CD4-positive, CD25-positive, alpha-beta regulatory T cell (primary cell): ENCODE results near the gene SLCO3A1. TPM values are rescaled to one million over a fixed set of nuclear protein-coding genes. Genes with fewer than 3 reads are reported as not detected.
A peak's percentile ranks its signal among the peaks of the same experiment; 100 is the strongest.

Experiments
- ATAC-seq, 2 donors: fragments of 150-1000 bp; cut with Tn5 transposase; one replicate each; pipeline ENCODE4 v1.10.0; 2021; ENCODE audit warnings: low read depth in 2 of 2, moderate number of reproducible peaks in 2 of 2, moderate library complexity in 1 of 2
- DNase-seq, 3 donors: peaks; one replicate each; pipeline versions ENCODE4 v3.0.0 to v3.0.0-alpha.2; 2012 to 2022; ENCODE audit warnings: mixed read lengths in 1 of 3
- H3K27ac ChIP-seq: one replicate; pipeline ENCODE4 v1.7.0; 2013; ENCODE audit warnings: mild to moderate bottlenecking, low read length; ENCODE audit not compliant: insufficient read depth, poor library complexity, severe bottlenecking
- H3K27me3 ChIP-seq: one replicate; pipeline ENCODE4 v1.7.0; 2013; ENCODE audit warnings: low read length; ENCODE audit not compliant: control insufficient read depth, insufficient read depth
- H3K36me3 ChIP-seq: one replicate; pipeline ENCODE4 v1.7.0; 2013; ENCODE audit warnings: mild to moderate bottlenecking, low read length, moderate library complexity; ENCODE audit not compliant: control insufficient read depth, insufficient read depth
- H3K4me1 ChIP-seq: 2 replicates; pipeline ENCODE4 v1.7.0; 2013; ENCODE audit warnings: mild to moderate bottlenecking, low read length; ENCODE audit not compliant: insufficient read depth, control insufficient read depth, poor library complexity, severe bottlenecking
- H3K4me3 ChIP-seq: one replicate; pipeline ENCODE4 v1.7.0; 2013; ENCODE audit warnings: low read depth, mild to moderate bottlenecking, low read length, moderate library complexity
- H3K9me3 ChIP-seq, 2 experiments: 1 replicate in 1 of 2; 2 replicates in 1 of 2; pipeline ENCODE4 v1.7.0; 2013; ENCODE audit warnings: low read length in 2 of 2, mild to moderate bottlenecking in 1 of 2, moderate library complexity in 1 of 2; ENCODE audit not compliant: control insufficient read depth in 2 of 2
- H3K27ac Mint-ChIP-seq, 3 donors: one replicate each; pipeline ENCODE4 v1.8.0; 2020 to 2022; ENCODE audit warnings: mild to moderate bottlenecking in 3 of 3, mixed read lengths in 3 of 3, moderate library complexity in 2 of 3
- H3K27me3 Mint-ChIP-seq: one replicate; pipeline ENCODE4 v1.8.0; 2022; ENCODE audit warnings: mild to moderate bottlenecking, mixed read lengths
- H3K36me3 Mint-ChIP-seq: one replicate; pipeline ENCODE4 v1.8.0; 2020; ENCODE audit warnings: mixed read lengths
- H3K4me1 Mint-ChIP-seq, 4 donors: one replicate each; pipeline ENCODE4 v1.8.0; 2020 to 2022; ENCODE audit warnings: mixed read lengths in 4 of 4, mild to moderate bottlenecking in 1 of 4
- H3K4me3 Mint-ChIP-seq, 4 donors: one replicate each; pipeline ENCODE4 v1.8.0; 2020 to 2022; ENCODE audit warnings: mild to moderate bottlenecking in 4 of 4, mixed read lengths in 4 of 4, moderate library complexity in 3 of 4
- H3K9me3 Mint-ChIP-seq, 7 donors: one replicate each; pipeline ENCODE4 v1.8.0; 2020 to 2022; ENCODE audit warnings: mixed read lengths in 7 of 7, mild to moderate bottlenecking in 3 of 7, moderate library complexity in 2 of 7
- polyA plus RNA-seq, 4 donors: library from polyadenylated mRNA; unstranded; fragments of 300-500 nt; fragmentation: Illumina TruSeq; gene quantifications; one replicate each; pipeline ENCODE4 v1.2.3, GENCODE V29; 2021
- total RNA-seq: library from RNA; stranded (reverse); gene quantifications from one replicate; pipeline ENCODE4 v1.2.3, GENCODE V29; 2022

SLCO3A1 gene
- total and polyA plus RNA-seq, 5 donors from 2014 or later = 20.1 to 63.7 (median 38.1) TPM

DNA sequence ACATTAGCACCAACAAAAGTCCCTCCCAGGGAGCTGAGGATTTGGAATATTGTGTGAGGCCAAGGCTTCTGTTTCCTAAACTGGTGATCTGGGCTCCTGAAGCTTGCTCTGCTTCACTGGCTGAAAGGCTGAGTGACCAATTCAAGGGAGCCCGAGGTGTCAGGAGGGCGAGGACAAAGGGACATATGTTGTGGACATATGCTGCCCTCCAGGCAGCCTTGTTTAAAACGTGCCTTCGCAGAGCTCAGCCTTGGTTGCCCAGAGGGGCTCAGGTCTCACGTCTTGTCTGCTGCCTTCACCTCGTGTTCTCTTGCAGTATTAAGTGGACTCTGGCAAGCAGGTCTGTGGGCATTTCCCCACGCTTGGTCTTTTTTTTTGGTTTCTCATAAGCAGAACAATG lies 7.0 kb downstream of the SLCO3A1 start:
- peak overlapping the region in 1 of 3 donors; percentile 41 for H3K27ac Mint-ChIP-seq
- peaks cover 4% of the 10 kb centered on the region for H3K36me3 Mint-ChIP-seq
- Histone ChIP-seq H3K27me3 (no peaks in the 10 kb centered on the region), H3K4me1 (peaks cover 85% of the 10 kb centered on the region), H3K27ac (no peak overlapping the region), H3K9me3 (no peaks in the 10 kb centered on the region), H3K36me3 (no peaks in the 10 kb centered on the region), H3K4me3 (no peak overlapping the region)
- ATAC-seq (no peak), DNase-seq (no peak)
- no peak overlapping the region for H3K4me3 Mint-ChIP-seq
- H3K9me3 Mint-ChIP-seq = no peaks in the 10 kb centered on the region
- peaks cover 12 to 95% (median 69%) of the 10 kb centered on the region in 4 donors for H3K4me1 Mint-ChIP-seq
- no peaks in the 10 kb centered on the region for H3K27me3 Mint-ChIP-seq

DNA sequence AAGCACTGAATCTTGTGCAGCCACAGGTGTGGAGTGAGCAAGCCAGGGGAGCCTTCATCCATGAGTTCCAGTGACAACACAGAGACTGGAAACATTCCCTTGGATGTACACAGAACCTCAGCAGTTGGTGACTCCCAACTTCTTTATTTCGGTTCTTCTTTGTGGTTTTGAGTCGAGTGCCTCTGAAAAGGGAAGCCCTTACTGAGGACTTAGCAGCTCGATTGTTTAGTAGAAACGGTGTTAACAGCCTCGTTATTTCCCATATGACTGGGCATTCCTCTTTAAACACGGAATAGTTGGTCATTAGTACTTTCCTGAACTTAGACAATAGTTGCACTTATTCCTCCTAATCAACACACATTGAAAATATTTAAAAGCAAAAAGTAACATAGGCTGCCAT lies 7.7 kb downstream of the SLCO3A1 start:
- peak overlapping the region; percentile 0 for H3K4me3 ChIP-seq
- no peak overlapping the region for H3K27ac ChIP-seq
- no peak for ATAC-seq
- Mint-ChIP-seq H3K27me3 (no peaks in the 10 kb centered on the region), H3K4me3 (peak overlapping the region in 1 of 4 donors; percentile 2), H3K36me3 (peaks cover 4% of the 10 kb centered on the region), H3K9me3 (no peaks in the 10 kb centered on the region), H3K4me1 (peaks cover 16 to 96% (median 70%) of the 10 kb centered on the region in 4 donors), H3K27ac (peak overlapping the region in 1 of 3 donors; percentile 41)
- no peaks in the 10 kb centered on the region for H3K9me3 ChIP-seq
- no peaks in the 10 kb centered on the region for H3K36me3 ChIP-seq
- no peak for DNase-seq
- H3K4me1 ChIP-seq = peaks cover 82% of the 10 kb centered on the region
- no peaks in the 10 kb centered on the region for H3K27me3 ChIP-seq

- Histone ChIP-seq H3K36me3 (no peaks in the 10 kb centered on the region), H3K4me1 (peaks cover 80% of the 10 kb centered on the region), H3K9me3 (no peaks in the 10 kb centered on the region), H3K4me3 (no peak overlapping the region), H3K27ac (no peak overlapping the region), H3K27me3 (no peaks in the 10 kb centered on the region)
- no peaks in the 10 kb centered on the region for H3K9me3 Mint-ChIP-seq
- no peaks in the 10 kb centered on the region for H3K27me3 Mint-ChIP-seq
- peak overlapping the region in 1 of 4 donors; percentile 73 for H3K4me3 Mint-ChIP-seq
- H3K36me3 Mint-ChIP-seq = peaks cover 4% of the 10 kb centered on the region
- peak overlapping the region in 1 of 3 donors; percentile 71 for H3K27ac Mint-ChIP-seq
- ATAC-seq = no peak
- H3K4me1 Mint-ChIP-seq = peaks cover 15 to 96% (median 63%) of the 10 kb centered on the region in 4 donors
- no peak for DNase-seq
These were observed 9.5 kb downstream of the SLCO3A1 start for GRCh38 chr15:91862891-91863504.

DNA sequence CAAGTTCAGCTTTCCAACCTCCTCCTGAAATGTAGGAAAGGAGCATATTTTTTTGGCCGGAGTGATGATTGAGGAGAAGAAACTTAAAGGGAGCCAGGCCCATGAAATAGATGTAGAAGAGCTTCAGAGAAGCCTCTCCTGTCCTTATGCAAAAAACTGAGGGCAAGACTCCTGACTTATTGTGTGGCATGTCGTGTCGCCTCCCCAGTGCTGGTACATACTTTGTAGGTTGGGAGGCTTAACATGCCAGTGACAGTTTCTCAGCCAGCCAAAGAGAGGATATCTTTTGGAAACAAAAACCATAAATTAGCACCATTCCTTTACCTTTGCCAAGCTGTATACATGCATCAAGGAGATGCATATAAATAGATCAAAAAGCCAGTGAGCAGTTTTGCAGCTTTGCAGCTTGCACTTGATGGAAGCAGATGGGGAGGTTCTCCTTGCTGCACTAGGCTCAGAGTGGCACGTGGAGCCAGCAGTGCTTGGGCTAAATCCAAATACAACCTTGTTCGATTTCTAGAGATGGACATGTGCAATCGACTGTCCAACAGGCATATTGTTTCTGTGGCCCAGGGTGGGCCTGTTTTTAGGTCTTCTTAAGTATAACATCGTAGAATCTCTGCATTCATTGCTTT lies 10.2 kb downstream of the SLCO3A1 start:
- Histone ChIP-seq H3K9me3 (no peaks in the 10 kb centered on the region), H3K27ac (no peak overlapping the region), H3K4me3 (no peak overlapping the region), H3K27me3 (no peaks in the 10 kb centered on the region), H3K36me3 (no peaks in the 10 kb centered on the region), H3K4me1 (peaks cover 76% of the 10 kb centered on the region)
- Mint-ChIP-seq H3K27ac (peak overlapping the region in 1 of 3 donors; percentile 21), H3K4me1 (peaks cover 13 to 96% (median 60%) of the 10 kb centered on the region in 4 donors), H3K27me3 (no peaks in the 10 kb centered on the region), H3K9me3 (no peaks in the 10 kb centered on the region), H3K4me3 (peak overlapping the region in 1 of 4 donors; percentile 73), H3K36me3 (peaks cover 8% of the 10 kb centered on the region)
- DNase-seq (no peak), ATAC-seq (no peak)

DNA sequence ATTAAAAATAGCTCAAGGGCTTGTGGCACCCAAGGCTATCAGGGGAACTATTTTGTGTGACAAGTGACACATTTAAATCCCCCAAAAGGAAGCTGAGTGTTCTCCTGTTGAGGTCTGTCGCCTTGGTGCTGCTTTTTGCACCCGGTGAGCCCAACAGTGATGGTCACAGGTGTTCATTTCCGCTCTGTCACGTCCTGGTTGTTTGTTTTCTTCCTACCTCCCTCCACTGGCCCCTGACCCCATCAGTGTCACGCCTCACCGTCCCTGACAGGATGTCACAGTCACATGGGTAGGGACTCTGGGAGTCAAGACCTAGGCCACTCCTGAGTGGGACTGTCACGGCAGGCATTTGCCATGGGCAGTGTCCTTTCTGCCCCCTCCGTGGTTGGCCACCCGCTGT lies 11.2 kb downstream of the SLCO3A1 start:
- H3K4me1 ChIP-seq = peaks cover 70% of the 10 kb centered on the region
- no peaks in the 10 kb centered on the region for H3K9me3 ChIP-seq
- no peak overlapping the region for H3K27ac ChIP-seq
- no peaks in the 10 kb centered on the region for H3K27me3 Mint-ChIP-seq
- H3K9me3 Mint-ChIP-seq = no peaks in the 10 kb centered on the region
- ATAC-seq = peak in 1 of 2 donors; percentile 20
- H3K36me3 ChIP-seq = no peaks in the 10 kb centered on the region
- DNase-seq = no peak
- H3K4me1 Mint-ChIP-seq = peaks cover 13 to 91% (median 55%) of the 10 kb centered on the region in 4 donors
- H3K4me3 Mint-ChIP-seq = peak overlapping the region in 1 of 4 donors; percentile 44
- no peak overlapping the region for H3K4me3 ChIP-seq
- H3K36me3 Mint-ChIP-seq = peaks cover 8% of the 10 kb centered on the region
- peak overlapping the region in 2 of 3 donors; percentile 8 to 95 for H3K27ac Mint-ChIP-seq
- H3K27me3 ChIP-seq = no peaks in the 10 kb centered on the region

DNA sequence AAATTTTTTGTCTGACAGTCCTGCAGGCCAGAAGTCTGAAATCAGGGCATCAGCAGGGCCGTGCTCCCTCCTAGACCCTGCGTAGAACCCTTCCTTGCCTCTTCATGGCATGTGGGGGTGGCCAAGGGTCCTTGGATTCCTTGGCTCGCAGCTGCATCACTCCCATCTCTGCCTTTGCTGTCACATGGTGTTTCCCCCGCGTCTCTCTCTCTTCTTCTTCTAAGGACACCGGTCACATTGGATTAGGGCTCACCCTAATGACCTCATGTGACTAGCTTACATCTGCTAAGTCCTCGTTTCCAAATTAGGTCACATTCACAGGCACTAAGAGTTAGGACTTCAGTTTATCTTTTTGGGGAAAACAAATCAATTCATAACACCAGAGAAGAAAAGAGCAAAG lies 12.0 kb downstream of the SLCO3A1 start:
- peaks cover 12% of the 10 kb centered on the region for H3K36me3 Mint-ChIP-seq
- ATAC-seq (no peak), DNase-seq (no peak)
- H3K9me3 Mint-ChIP-seq = no peaks in the 10 kb centered on the region
- H3K27me3 Mint-ChIP-seq = no peaks in the 10 kb centered on the region
- H3K4me1 Mint-ChIP-seq = peaks cover 14 to 91% (median 57%) of the 10 kb centered on the region in 4 donors
- Histone ChIP-seq H3K36me3 (no peaks in the 10 kb centered on the region), H3K4me1 (peaks cover 62% of the 10 kb centered on the region), H3K27me3 (no peaks in the 10 kb centered on the region), H3K27ac (no peak overlapping the region), H3K9me3 (no peaks in the 10 kb centered on the region), H3K4me3 (no peak overlapping the region)
- H3K27ac Mint-ChIP-seq = peak overlapping the region in 2 of 3 donors; percentile 43 to 95
- H3K4me3 Mint-ChIP-seq = peak overlapping the region in 2 of 4 donors; percentile 1 to 18

- peak overlapping the region in 2 of 3 donors; percentile 39 to 43 for H3K27ac Mint-ChIP-seq
- Histone ChIP-seq H3K4me1 (peaks cover 57% of the 10 kb centered on the region), H3K4me3 (no peak overlapping the region), H3K9me3 (no peaks in the 10 kb centered on the region), H3K27ac (no peak overlapping the region), H3K36me3 (no peaks in the 10 kb centered on the region), H3K27me3 (no peaks in the 10 kb centered on the region)
- no peaks in the 10 kb centered on the region for H3K9me3 Mint-ChIP-seq
- ATAC-seq = no peak
- peaks cover 17% of the 10 kb centered on the region for H3K36me3 Mint-ChIP-seq
- DNase-seq = no peak
- peak overlapping the region in 2 of 4 donors; percentile 1 to 18 for H3K4me3 Mint-ChIP-seq
- no peaks in the 10 kb centered on the region for H3K27me3 Mint-ChIP-seq
- H3K4me1 Mint-ChIP-seq = peaks cover 18 to 91% (median 60%) of the 10 kb centered on the region in 4 donors
These were observed 12.4 kb downstream of the SLCO3A1 start for GRCh38 chr15:91865950-91866349.
